Activated CD4-positive, alpha-beta T cell treated with anti-CD3 and anti-CD28 coated beads for 36 hours (primary cell): ENCODE measurements around the gene C10orf143. TPM values are rescaled to one million over a fixed set of nuclear protein-coding genes. Genes with fewer than 3 reads are reported as not detected.

ENCODE experiments used
- ATAC-seq: fragments of 200-7000 bp; cut with Tn5 transposase; one replicate; pipeline ENCODE4 v1.10.0; 2021; ENCODE audit warnings: mild to moderate bottlenecking, moderate library complexity
- CTCF ChIA-PET: fragments of 350-600 bp; sonication (Branson Sonifier 250); formaldehyde crosslinking; loops from one replicate; lab custom pipeline; 2021; ENCODE audit warnings: antibody characterized with exemption; lab: Charles Lee
- POLR2A ChIA-PET: fragments of 350-600 bp; sonication (Branson Sonifier 250); formaldehyde crosslinking; loops from one replicate; lab custom pipeline; 2021; ENCODE audit warnings: antibody characterized with exemption, inconsistent platforms; lab: Charles Lee
- DNase-seq: peaks from one replicate; pipeline ENCODE4 v3.0.0-alpha.2; 2020
- H3K27ac Mint-ChIP-seq: one replicate; pipeline ENCODE4 v1.8.0; 2021; ENCODE audit warnings: mixed read lengths
- H3K27me3 Mint-ChIP-seq: one replicate; pipeline ENCODE4 v1.8.0; 2021; ENCODE audit warnings: mixed read lengths
- H3K36me3 Mint-ChIP-seq: one replicate; pipeline ENCODE4 v1.8.0; 2021; ENCODE audit warnings: low read depth, mixed read lengths
- H3K4me1 Mint-ChIP-seq: one replicate; pipeline ENCODE4 v1.8.0; 2021; ENCODE audit warnings: mixed read lengths
- H3K4me3 Mint-ChIP-seq: one replicate; pipeline ENCODE4 v1.8.0; 2021; ENCODE audit warnings: mild to moderate bottlenecking, moderate library complexity, mixed read lengths
- H3K9me3 Mint-ChIP-seq: one replicate; pipeline ENCODE4 v1.8.0; 2021; ENCODE audit warnings: low read depth, mixed read lengths
- intact Hi-C, 2 experiments: fragments of 100-400 bp; cut with DNase I in 1 of 2; cut with micrococcal nuclease in 1 of 2; formaldehyde crosslinking; loops; one replicate each; pipeline versions ENCODE4 v1.14.2 to v1.15.1; 2022 to 2024; cut with DNase I, micrococcal nuclease
- total RNA-seq, 2 experiments: library from RNA; stranded (reverse); gene quantifications; one replicate each; pipeline ENCODE4 v1.2.3, GENCODE V29; 2021

C10orf143 gene
- total RNA-seq: 1 to 10 TPM; 4.0 to 5.4 TPM

GRCh38 chr10:130110246-130111112 lies at the start of gene C10orf143:
TSS of gene C10orf143 (minus strand) at chr10:130110830. CDS start at chr10:130110772, 58 bp downstream.
- H3K9me3 Mint-ChIP-seq: no peaks in the 10 kb centered on the region
- CTCF ChIA-PET: interaction anchor here (0.6 to 4.1 kb wide), 18 partner anchors 12 to 644 kb away, joined by 3 to 39 read pairs (median 4); partner anchors contain the start of genes GLRX3 and MGMT
- H3K4me1 Mint-ChIP-seq: peaks cover 45% of the 10 kb centered on the region
- ATAC-seq (peak; percentile 80), DNase-seq (peak; percentile 97)
- no peaks in the 10 kb centered on the region for H3K27me3 Mint-ChIP-seq
- intact Hi-C loops: loop anchor here (1.0 to 5.0 kb wide), 10 partner anchors 17 to 1984 kb away; partner anchors contain the start of genes GLRX3 (in 2 of the 2), BNIP3 (in 1 of the 2), EBF3 (in 1 of the 2) and MGMT (in 1 of the 2)
- POLR2A ChIA-PET: interaction anchor here (0.5 to 3.0 kb wide), 7 partner anchors 17 to 190 kb away, joined by 3 to 39 read pairs (median 6); partner anchors contain the start of gene GLRX3
- peaks cover 16% of the 10 kb centered on the region for H3K36me3 Mint-ChIP-seq
- peak within 1 kb of the TSS; percentile 98 for H3K27ac Mint-ChIP-seq
- H3K4me3 Mint-ChIP-seq: peak within 1 kb of the TSS; percentile 90

- no peak overlapping the region for H3K27ac Mint-ChIP-seq
- ChIA-PET CTCF (interaction anchor here (1.5 kb wide), 2 partner anchors 18 to 31 kb away, joined by 3 to 4 read pairs; no protein-coding TSS in a partner anchor), POLR2A (interaction anchor here (1.2 kb wide), 1 partner anchor 48 kb away, joined by 3 read pairs; the partner anchor contains the start of gene C10orf143)
- no peak for ATAC-seq
- H3K4me1 Mint-ChIP-seq: peaks cover 24% of the 10 kb centered on the region
- no peaks in the 10 kb centered on the region for H3K9me3 Mint-ChIP-seq
- H3K27me3 Mint-ChIP-seq: no peaks in the 10 kb centered on the region
- no peak for DNase-seq
- H3K36me3 Mint-ChIP-seq: peaks cover 36% of the 10 kb centered on the region
- no peak overlapping the region for H3K4me3 Mint-ChIP-seq
- intact Hi-C loops: no loop called here
Observed at GRCh38 chr10:130159192-130159794, 48.7 kb upstream of the C10orf143 start.

DNA sequence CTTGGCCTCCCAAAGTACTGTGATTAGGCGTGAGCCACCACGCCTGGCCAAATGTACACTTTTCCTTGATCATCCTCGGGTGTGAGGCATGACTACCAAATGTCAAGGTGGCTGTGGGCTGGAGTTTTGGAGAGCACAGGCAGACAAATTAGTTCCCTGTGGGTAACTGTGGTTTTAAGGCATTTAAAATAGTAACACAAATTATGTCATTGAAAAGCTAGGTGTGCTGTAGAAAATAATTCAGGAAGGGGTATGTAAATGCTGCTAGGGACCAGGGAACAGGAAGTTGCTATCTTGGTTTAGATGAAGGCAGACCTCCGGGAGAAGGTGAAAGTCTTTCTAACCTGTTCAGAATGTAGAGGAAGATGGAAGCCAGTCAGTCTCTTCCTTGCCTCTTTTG lies 35.4 kb upstream of the C10orf143 start:
- peaks cover 34% of the 10 kb centered on the region for H3K4me1 Mint-ChIP-seq
- POLR2A ChIA-PET: no interaction called here

DNA sequence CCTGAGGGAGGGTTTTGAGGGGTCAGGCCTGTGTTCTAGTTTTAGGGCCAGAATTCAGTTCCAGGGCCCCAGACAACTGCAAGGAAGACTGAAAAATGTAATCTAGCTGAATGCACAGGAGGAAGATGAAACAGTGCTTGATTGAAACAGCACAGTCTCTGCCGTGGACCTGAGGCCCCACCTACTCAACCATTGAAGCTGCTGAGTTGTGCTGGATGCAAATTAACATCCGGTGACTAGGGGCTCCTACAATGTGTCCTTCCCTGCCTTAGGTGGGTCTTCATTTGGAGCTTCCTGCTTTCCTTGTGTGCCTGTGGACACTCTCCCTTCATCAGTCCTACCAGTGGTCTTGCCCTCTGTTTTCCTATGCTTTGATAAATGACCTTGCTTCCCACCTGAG lies 31.2 kb upstream of the C10orf143 start:
- Mint-ChIP-seq H3K36me3 (peaks cover 49% of the 10 kb centered on the region), H3K4me1 (peaks cover 58% of the 10 kb centered on the region), H3K9me3 (no peaks in the 10 kb centered on the region), H3K4me3 (peak overlapping the region; percentile 4), H3K27me3 (no peaks in the 10 kb centered on the region), H3K27ac (peak overlapping the region; percentile 68)
- DNase-seq (peak; percentile 35), ATAC-seq (peak; percentile 65)
- intact Hi-C loops: no loop called here
- POLR2A ChIA-PET: interaction anchor here (1.3 kb wide), 1 partner anchor 35 kb away, joined by 7 read pairs; no protein-coding TSS in a partner anchor
- CTCF ChIA-PET: interaction anchor here (0.7 to 2.4 kb wide), 6 partner anchors 17 to 249 kb away, joined by 3 to 7 read pairs (median 4); partner anchors contain the start of gene C10orf143

More for the DNA sequence above, 35.4 kb upstream of the C10orf143 start:
- Mint-ChIP-seq H3K27ac (no peak overlapping the region), H3K27me3 (no peaks in the 10 kb centered on the region), H3K4me3 (no peak overlapping the region), H3K9me3 (no peaks in the 10 kb centered on the region), H3K36me3 (peaks cover 48% of the 10 kb centered on the region)
- CTCF ChIA-PET: no interaction called here
- intact Hi-C loops: no loop called here
- DNase-seq (no peak), ATAC-seq (no peak)

DNA sequence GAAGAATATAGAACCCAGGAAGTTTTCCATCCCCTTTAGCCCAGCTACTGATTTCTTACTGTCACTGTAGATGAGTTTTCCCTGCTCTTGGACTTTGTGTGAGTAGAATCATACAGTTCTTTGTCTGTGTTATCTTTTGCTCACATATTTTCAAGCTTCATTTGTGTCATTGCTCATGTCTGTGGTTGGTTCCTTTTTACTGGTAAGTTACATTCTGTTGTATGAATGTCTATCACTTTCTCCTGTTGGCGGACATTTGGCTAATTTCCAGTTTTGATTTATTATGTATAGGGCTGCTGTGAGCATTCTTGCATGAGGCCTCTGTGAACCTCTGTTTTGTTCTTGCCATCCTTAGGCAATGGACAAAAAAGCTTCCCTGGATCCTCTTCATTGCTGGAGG lies 30.8 kb upstream of the C10orf143 start:
- DNase-seq (no peak), ATAC-seq (no peak)
- H3K27me3 Mint-ChIP-seq: no peaks in the 10 kb centered on the region
- peaks cover 58% of the 10 kb centered on the region for H3K4me1 Mint-ChIP-seq
- no peaks in the 10 kb centered on the region for H3K9me3 Mint-ChIP-seq
- peaks cover 48% of the 10 kb centered on the region for H3K36me3 Mint-ChIP-seq
- H3K4me3 Mint-ChIP-seq: peak overlapping the region; percentile 4
- CTCF ChIA-PET: interaction anchor here (0.7 to 2.4 kb wide), 4 partner anchors 18 to 249 kb away, joined by 3 to 7 read pairs (median 5); partner anchors contain the start of gene C10orf143
- peak overlapping the region; percentile 68 for H3K27ac Mint-ChIP-seq
- intact Hi-C loops: no loop called here
- POLR2A ChIA-PET: interaction anchor here (1.3 kb wide), 1 partner anchor 35 kb away, joined by 7 read pairs; no protein-coding TSS in a partner anchor

- intact Hi-C loops: no loop called here
Observed at GRCh38 chr10:130141038-130141437, 30.4 kb upstream of the C10orf143 start.

DNA sequence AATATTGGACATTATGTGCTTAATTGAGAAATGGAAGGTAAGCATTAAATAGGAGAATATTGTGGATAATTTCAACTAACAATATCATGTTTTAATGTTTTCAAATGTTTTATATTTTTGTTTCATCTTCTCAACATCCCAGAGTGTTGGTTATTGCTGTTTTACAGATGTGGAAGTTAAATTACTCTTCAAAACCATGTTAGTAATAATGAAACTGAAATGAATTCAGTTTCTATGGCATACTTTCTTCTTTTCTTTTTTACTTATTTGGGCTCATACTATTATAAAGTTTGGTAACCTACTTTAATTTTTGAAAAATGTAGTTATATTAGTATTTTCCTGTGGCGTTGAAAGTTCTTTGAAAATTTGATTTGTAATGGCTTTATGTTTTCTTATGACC lies 29.8 kb upstream of the C10orf143 start:
- intact Hi-C loops: no loop called here
- peaks cover 41% of the 10 kb centered on the region for H3K36me3 Mint-ChIP-seq
- ChIA-PET CTCF (interaction anchor here (1.1 to 1.6 kb wide), 3 partner anchors 13 to 30 kb away, joined by 3 to 5 read pairs (median 4); partner anchors contain the start of gene C10orf143), POLR2A (no interaction called here)
- peaks cover 54% of the 10 kb centered on the region for H3K4me1 Mint-ChIP-seq
- no peaks in the 10 kb centered on the region for H3K9me3 Mint-ChIP-seq
- no peaks in the 10 kb centered on the region for H3K27me3 Mint-ChIP-seq
- H3K4me3 Mint-ChIP-seq: no peak overlapping the region
- DNase-seq: no peak
- ATAC-seq: no peak
- H3K27ac Mint-ChIP-seq: peak overlapping the region; percentile 8

More at GRCh38 chr10:130141038-130141437, 30.4 kb upstream of the C10orf143 start:
- Mint-ChIP-seq H3K4me3 (no peak overlapping the region), H3K27ac (no peak overlapping the region), H3K4me1 (peaks cover 54% of the 10 kb centered on the region), H3K9me3 (no peaks in the 10 kb centered on the region), H3K36me3 (peaks cover 44% of the 10 kb centered on the region), H3K27me3 (no peaks in the 10 kb centered on the region)
- ATAC-seq (no peak), DNase-seq (no peak)
- ChIA-PET POLR2A (interaction anchor here (1.3 kb wide), 1 partner anchor 34 kb away, joined by 7 read pairs; no protein-coding TSS in a partner anchor), CTCF (interaction anchor here (0.7 to 2.4 kb wide), 4 partner anchors 18 to 248 kb away, joined by 3 to 7 read pairs (median 5); partner anchors contain the start of gene C10orf143)

DNA sequence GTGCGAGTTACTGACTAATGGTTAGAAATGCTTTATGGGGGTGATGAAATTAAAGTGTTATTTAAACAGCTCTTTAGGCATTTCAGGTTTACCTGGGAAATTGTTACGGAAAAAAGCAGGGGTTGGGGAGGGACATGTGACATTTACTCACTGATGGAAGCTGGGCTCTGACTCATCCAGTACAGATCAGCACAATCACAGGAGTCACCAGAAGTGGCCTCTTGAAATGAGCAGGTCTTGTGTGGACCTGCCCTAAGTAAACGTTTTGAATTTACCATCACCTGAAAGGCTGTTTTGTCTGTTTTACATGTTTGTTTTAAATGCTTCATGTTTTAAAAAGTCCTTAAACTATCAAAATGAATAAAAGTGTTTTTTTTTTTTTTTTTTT lies 27.8 kb upstream of the C10orf143 start:
- intact Hi-C loops: loop anchor here in 1 of 2 experiments (5.0 to 10.0 kb wide), 3 partner anchors 39 to 1104 kb away; partner anchors contain the start of gene MGMT
- CTCF ChIA-PET: interaction anchor here (1.3 to 4.1 kb wide), 3 partner anchors 11 to 39 kb away, joined by 5 to 39 read pairs (median 6); partner anchors contain the start of gene C10orf143
- POLR2A ChIA-PET: no interaction called here

GRCh38 chr10:130137659-130138478 lies 27.2 kb upstream of the C10orf143 start:
- ChIA-PET POLR2A (interaction anchor here (0.7 to 1.9 kb wide), 2 partner anchors 14 to 27 kb away, joined by 3 to 39 read pairs; partner anchors contain the start of gene C10orf143), CTCF (interaction anchor here (1.2 to 4.1 kb wide), 4 partner anchors 10 to 40 kb away, joined by 4 to 39 read pairs (median 6); partner anchors contain the start of gene C10orf143)
- Mint-ChIP-seq H3K4me1 (peaks cover 55% of the 10 kb centered on the region), H3K27me3 (peaks cover 2% of the 10 kb centered on the region), H3K9me3 (no peaks in the 10 kb centered on the region), H3K4me3 (peak overlapping the region; percentile 84), H3K36me3 (peaks cover 33% of the 10 kb centered on the region), H3K27ac (peak overlapping the region; percentile 81)
- DNase-seq: no peak
- ATAC-seq: no peak
- intact Hi-C loops: loop anchor here (2.0 to 10.0 kb wide), 4 partner anchors 39 to 1103 kb away; partner anchors contain the start of gene MGMT (in 1 of the 2)

More for the DNA sequence above, 27.8 kb upstream of the C10orf143 start:
- Mint-ChIP-seq H3K4me1 (peaks cover 57% of the 10 kb centered on the region), H3K4me3 (peak overlapping the region; percentile 84), H3K9me3 (no peaks in the 10 kb centered on the region), H3K27ac (peak overlapping the region; percentile 81), H3K36me3 (peaks cover 36% of the 10 kb centered on the region), H3K27me3 (peaks cover 2% of the 10 kb centered on the region)
- peak; percentile 58 for DNase-seq
- ATAC-seq: peak; percentile 60
